C4-2B (cell line): ENCODE measurements around the gene CDKAL1.

Experiments used
- H3K27ac ChIP-seq: fragments of 450-650 bp; 2 replicates; pipeline ENCODE4 v1.5.1; 2017
- ZFX ChIP-seq: fragments of 450-650 bp; IDR thresholded peaks from 2 replicates; pipeline ENCODE4 v1.6.1; 2017
- TF ChIP-seq, protein P1 (sequence below): fragments of 450-650 bp; conservative IDR thresholded peaks from 2 replicates; pipeline ENCODE4 v1.5.1; 2017; ENCODE audit warnings: mild to moderate bottlenecking

CDKAL1 gene

DNA sequence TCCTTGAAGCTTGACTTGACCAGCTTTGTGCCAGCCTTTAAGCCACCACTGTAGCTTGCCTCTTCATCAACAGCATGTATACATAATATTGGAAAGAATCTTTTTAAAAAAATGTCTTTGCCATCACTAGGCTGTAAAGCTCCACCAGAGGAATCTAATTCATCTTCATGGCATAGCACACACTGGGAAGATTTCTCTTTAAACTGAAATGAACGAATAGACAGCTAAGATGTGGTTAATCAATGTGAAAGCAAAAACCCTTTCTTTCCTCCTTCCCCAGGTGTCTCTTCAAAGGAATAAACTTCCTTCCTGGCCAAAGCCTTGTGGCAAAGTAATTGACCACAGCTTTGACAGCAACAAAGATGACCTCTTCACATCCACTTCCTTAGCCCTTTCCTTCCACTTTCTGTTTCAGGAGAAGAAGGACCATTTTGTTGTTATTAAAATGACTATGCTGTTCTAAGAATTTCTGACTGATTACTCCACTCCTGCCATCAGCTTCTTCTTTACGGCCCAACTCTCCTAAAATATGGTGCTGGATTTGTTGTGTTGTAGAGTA lies 630.6 kb downstream of the CDKAL1 start:
- TF ChIP-seq, protein P1, sequence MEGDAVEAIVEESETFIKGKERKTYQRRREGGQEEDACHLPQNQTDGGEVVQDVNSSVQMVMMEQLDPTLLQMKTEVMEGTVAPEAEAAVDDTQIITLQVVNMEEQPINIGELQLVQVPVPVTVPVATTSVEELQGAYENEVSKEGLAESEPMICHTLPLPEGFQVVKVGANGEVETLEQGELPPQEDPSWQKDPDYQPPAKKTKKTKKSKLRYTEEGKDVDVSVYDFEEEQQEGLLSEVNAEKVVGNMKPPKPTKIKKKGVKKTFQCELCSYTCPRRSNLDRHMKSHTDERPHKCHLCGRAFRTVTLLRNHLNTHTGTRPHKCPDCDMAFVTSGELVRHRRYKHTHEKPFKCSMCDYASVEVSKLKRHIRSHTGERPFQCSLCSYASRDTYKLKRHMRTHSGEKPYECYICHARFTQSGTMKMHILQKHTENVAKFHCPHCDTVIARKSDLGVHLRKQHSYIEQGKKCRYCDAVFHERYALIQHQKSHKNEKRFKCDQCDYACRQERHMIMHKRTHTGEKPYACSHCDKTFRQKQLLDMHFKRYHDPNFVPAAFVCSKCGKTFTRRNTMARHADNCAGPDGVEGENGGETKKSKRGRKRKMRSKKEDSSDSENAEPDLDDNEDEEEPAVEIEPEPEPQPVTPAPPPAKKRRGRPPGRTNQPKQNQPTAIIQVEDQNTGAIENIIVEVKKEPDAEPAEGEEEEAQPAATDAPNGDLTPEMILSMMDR: no peak
- H3K27ac ChIP-seq: no peak overlapping the region

DNA sequence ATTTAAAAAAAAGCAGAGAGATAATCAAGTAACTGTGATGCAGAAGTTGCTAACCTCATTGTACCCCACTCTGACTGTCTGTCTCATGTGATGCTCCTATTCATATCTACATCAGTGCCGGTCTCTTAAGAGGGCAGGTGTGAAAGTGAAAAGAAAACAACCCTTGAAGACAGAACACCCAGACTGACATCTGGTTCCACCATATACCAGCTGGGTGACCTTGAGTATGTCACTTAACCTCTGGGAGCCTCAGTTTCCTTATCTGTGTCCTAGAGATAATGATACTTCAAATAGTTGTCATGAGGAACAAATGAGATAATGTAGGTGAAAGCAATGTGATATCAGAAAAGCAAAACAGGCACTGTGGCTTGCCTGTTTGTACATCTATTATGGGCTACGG lies 632.5 kb downstream of the CDKAL1 start:
- no peak overlapping the region for H3K27ac ChIP-seq
- no peak for TF ChIP-seq ZFX
- TF ChIP-seq, protein P1: no peak

DNA sequence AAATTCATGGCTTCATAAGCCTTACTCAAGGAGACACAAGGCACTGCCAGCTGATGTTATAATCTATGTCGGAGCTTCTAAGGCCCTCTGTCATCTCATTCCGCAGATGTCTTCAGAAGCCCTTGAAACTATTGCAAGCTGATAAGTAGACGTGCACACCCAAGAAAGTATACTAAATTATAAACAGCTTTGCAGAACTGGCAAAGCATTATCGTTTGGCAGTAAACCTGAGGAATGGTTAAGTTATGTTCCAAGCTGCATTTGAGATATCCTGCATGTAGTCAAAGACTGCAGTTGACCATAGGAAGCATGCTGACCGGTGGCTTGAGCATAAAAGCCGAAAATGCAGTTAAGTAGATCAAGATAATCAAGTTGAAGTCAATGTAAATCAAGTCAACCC lies 633.5 kb downstream of the CDKAL1 start:
- no peak overlapping the region for H3K27ac ChIP-seq
- TF ChIP-seq, protein P1: no peak
- no peak for TF ChIP-seq ZFX

DNA sequence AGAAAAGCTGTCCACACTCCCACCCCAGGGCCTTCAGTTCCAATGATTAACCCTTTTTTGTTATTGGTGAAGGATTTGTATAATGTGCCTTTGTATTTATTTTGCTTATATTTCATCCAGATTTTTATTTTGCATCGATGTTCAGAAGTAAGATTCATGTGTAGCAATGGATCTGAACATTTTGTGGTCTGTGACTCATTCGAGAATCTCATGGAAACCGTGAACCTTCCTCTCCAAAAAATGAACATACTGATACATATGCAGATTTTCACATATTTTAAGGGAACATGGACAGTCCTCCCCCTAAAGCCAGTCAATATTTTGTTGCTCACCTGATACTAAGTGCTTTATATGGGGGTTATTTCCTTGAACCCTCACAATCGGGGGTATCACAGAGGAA lies 637.5 kb downstream of the CDKAL1 start:
- no peak overlapping the region for H3K27ac ChIP-seq
- TF ChIP-seq, protein P1: no peak
- TF ChIP-seq ZFX: no peak

DNA sequence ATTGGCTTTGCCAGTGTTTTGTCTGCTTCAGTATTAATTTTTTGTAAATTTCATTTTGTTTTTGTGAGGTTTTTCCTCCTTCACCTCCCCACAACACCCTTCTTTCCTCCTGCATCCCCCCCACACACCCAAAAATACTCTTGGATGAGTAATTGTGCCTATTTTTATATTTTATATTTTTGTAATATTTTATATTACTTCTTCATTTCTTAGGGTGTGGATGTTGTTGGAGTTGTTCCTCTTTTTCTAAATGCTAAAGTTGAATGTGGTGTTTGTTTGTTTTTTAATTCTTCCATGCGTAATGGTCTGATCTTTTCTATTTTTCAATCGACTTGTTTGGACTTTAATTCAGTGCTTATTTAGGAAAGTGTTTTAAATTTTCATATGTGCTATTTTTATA lies 638.8 kb downstream of the CDKAL1 start:
- no peak overlapping the region for H3K27ac ChIP-seq
- TF ChIP-seq ZFX: no peak
- TF ChIP-seq, protein P1: no peak

DNA sequence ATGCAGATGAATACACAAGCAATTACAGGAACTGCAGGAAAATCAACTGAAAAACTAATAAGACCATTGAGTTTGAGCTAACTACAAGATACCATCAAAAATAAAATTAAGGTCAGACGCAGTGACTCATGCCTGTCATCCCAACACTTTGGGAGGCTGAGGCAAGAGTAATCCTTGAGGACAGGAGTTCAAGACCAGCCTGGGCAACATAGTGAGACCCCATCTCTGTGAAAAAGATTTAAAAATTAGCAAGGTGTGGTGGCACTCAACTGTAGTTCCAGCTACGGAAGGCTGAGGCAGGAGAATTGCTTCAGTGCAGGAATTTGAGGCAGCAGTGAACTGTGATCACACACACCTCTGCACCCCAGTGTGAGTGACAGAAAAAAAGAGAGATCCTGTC lies 639.4 kb downstream of the CDKAL1 start:
- no peak for TF ChIP-seq ZFX
- H3K27ac ChIP-seq: no peak overlapping the region

DNA sequence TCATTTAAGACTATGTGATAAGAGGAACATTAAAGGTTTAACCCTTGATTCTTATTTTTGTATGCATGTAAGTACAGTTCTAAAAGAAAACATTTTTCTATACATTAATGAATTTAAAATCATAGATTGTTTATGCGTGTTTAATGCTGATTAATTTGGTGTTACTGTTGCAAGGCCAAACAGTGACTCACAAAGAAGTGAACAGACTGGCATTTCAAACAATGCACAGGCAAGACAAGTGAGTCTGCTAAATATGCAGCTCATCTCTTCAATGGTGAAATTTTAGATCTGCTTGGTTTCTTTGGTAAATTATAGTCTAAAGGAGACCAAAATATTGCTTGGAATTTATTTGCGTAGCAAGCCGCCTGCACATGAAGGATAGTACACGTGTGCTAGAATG lies 641.9 kb downstream of the CDKAL1 start:
- H3K27ac ChIP-seq: no peak overlapping the region
- TF ChIP-seq ZFX: no peak
- TF ChIP-seq, protein P1: no peak

DNA sequence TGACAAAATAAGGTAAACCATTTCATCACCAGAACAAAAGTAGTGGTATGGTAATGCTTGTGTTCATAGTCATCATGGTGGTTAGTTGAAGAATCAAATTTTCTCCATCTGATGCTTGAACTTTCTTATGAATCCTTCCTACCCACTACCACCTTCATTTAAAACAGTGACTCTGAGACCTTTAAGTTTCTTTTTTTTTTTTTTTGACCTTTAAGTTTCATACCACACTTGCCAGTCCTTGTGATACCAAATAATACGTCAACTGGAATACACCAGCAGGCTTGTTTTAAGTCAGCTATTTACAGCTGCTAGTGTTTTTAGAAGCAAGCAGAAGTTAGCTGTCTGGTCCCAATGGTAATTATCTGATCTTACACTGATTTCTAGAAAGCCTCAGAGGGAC lies 645.9 kb downstream of the CDKAL1 start:
- no peak for TF ChIP-seq ZFX
- TF ChIP-seq, protein P1: no peak
- no peak overlapping the region for H3K27ac ChIP-seq
